ENCODE measurements around the gene DSCAML1. TPM values are rescaled to one million over a fixed set of nuclear protein-coding genes. Genes with fewer than 3 reads are reported as not detected.

Gene DSCAML1
- total and polyA plus RNA-seq, 10 of the 15 experiments (the other 5 are each of a cell fraction or from before 2014, with no cell fraction given) = 0.03 to 0.18 (median 0.06) TPM; not detected in 1

GRCh38 chr11:117564321-117564720 lies 232.7 kb downstream of the DSCAML1 start:
- Histone ChIP-seq H3K4me3 (no peak overlapping the region), H4K20me1 (ENCODE audit: control insufficient read depth, insufficient read depth) (no peaks in the 10 kb centered on the region), H3K27ac (ENCODE audit: control insufficient read depth, insufficient read depth) (no peak overlapping the region), H3K9ac (ENCODE audit: control insufficient read depth, insufficient read depth, low read length) (no peak overlapping the region), H3K4me2 (ENCODE audit: control insufficient read depth, insufficient read depth) (no peak overlapping the region), H3K36me3 (ENCODE audit: control insufficient read depth in 2 of 2, insufficient read depth in 2 of 2, low read length in 1 of 2) (no peaks in the 10 kb centered on the region), H3K4me1 (ENCODE audit: control insufficient read depth, insufficient read depth, low read length) (no peaks in the 10 kb centered on the region), H3K9me3 (replicated peaks; ENCODE audit: control insufficient read depth, insufficient read depth, low read length) (no peaks in the 10 kb centered on the region), H2AFZ (ENCODE audit: control insufficient read depth, low read depth, low read length) (no peak overlapping the region), H3K27me3 (replicated peaks in 1 of 2; ENCODE audit: control insufficient read depth in 2 of 2, insufficient read depth in 2 of 2, low read length in 1 of 2) (peaks cover 1 to 3% of the 10 kb centered on the region in 2 experiments; a peak in 2 of 4 replicates), H3K79me2 (ENCODE audit: control insufficient read depth, insufficient read depth, low read length) (no peaks in the 10 kb centered on the region)
- BruUV-seq (replicated peaks) = no TSS peak
- POLR2A ChIA-PET = no interaction called here
- DNase-seq (ENCODE audit: low read depth, low spot score) (no peak), FAIRE-seq (no peak), ATAC-seq (no peak)
- RAD21 ChIA-PET (ENCODE audit: unreplicated experiment) = no interaction called here
- SMC1A ChIA-PET (ENCODE audit: uncharacterized antibody, unreplicated experiment) = no interaction called here
- 58% methylated on average over 4 of the region's 4 CpGs for WGBS (ENCODE audit: insufficient coverage, insufficient replicate concordance, low lambda C conversion rate, missing lambda C conversion rate)
- TF ChIP-seq SMC3 (IDR thresholded peaks at IDR 0.05; ENCODE audit: borderline replicate concordance, low read length) (no peak), SMAD5 (IDR thresholded peaks at IDR 0.05; ENCODE audit: low read depth) (no peak), TCF3 (IDR thresholded peaks at IDR 0.05; ENCODE audit: borderline replicate concordance, insufficient read depth, low read depth, low read length) (no peak), SIN3A (IDR thresholded peaks at IDR 0.05; ENCODE audit: low read depth, low read length) (no peak), USF1 (IDR thresholded peaks at IDR 0.05; ENCODE audit: borderline replicate concordance, extremely low read length, insufficient read depth, low read depth, low read length) (no peak), NR2F1 (conservative IDR thresholded peaks at IDR 0.05) (no peak), HSF1 (IDR thresholded peaks at IDR 0.05; ENCODE audit: low read depth, low read length) (no peak), RAD21 (IDR thresholded peaks at IDR 0.05; ENCODE audit: insufficient read depth, low read depth, low read length) (no peak), MEF2B (IDR thresholded peaks at IDR 0.05; ENCODE audit: partially characterized antibody, poor library complexity, severe bottlenecking) (no peak), BMI1 (IDR thresholded peaks at IDR 0.05; ENCODE audit: borderline replicate concordance) (no peak), YBX1 (IDR thresholded peaks at IDR 0.05) (no peak), NFYB (IDR thresholded peaks at IDR 0.05; ENCODE audit: insufficient read depth, low read depth, low read length) (no peak), CEBPB (IDR thresholded peaks at IDR 0.05; ENCODE audit: borderline replicate concordance in 1 of 2, low read depth in 2 of 2, low read length in 2 of 2) (no peak), FOS (IDR thresholded peaks at IDR 0.05; ENCODE audit: borderline replicate concordance, extremely low read depth, insufficient read length) (no peak)
- in situ Hi-C loops (cut with MboI) (no loop called here), intact Hi-C loops (cut with micrococcal nuclease; ENCODE audit: unreplicated experiment) (no loop called here)
- CTCF ChIA-PET = interaction anchor here (0.6 to 2.1 kb wide), 2 partner anchors 138 to 1049 kb away, joined by 3 to 10 read pairs; no protein-coding TSS in a partner anchor

Measured in GM12878 (cell line).